ENCODE data around the gene RAD51AP2.

DNA sequence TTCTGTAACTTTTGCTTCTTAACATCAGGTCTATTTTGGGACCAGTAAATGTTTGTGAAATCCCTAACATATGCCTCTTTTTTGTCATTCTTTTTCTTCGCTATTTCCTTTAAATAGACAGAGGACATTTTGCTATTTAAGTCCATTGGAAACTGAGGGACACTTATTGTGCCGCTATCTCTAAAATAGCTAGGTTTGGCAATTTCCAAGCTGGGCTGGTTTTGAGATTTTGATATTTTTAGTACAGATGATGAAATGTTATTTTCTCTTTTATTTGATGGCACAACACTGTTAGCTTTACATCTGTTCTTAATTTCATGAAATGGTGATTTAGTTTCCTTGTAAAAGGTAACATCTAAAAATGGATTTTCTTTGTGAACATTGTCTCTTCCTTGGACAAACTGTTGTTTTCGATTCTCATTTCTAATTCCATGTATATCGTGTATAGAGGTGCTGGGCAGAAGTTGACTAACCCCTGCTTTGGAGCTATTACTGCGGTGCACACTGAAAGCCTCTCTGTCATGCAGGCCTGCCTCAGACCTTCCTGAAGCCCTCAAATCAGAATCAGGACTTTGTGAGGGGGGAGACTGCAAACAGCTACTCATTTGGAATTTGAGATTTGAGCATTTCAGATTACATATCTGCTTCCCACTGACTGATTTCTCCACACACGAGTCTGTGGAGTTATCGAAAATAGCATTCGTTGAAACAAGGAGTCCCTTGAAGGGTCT is 594 bp downstream of the RAD51AP2 start:
- TF ChIP-seq, protein P1, sequence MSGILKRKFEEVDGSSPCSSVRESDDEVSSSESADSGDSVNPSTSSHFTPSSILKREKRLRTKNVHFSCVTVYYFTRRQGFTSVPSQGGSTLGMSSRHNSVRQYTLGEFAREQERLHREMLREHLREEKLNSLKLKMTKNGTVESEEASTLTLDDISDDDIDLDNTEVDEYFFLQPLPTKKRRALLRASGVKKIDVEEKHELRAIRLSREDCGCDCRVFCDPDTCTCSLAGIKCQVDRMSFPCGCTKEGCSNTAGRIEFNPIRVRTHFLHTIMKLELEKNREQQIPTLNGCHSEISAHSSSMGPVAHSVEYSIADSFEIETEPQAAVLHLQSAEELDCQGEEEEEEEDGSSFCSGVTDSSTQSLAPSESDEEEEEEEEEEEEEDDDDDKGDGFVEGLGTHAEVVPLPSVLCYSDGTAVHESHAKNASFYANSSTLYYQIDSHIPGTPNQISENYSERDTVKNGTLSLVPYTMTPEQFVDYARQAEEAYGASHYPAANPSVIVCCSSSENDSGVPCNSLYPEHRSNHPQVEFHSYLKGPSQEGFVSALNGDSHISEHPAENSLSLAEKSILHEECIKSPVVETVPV (CRISPR knock-in tag; IDR thresholded peaks at IDR 0.05) = no peak
- TF ChIP-seq RARB (CRISPR knock-in tag; IDR thresholded peaks at IDR 0.05) (no peak), ESRRG (CRISPR knock-in tag; IDR thresholded peaks at IDR 0.05) (no peak), CSDC2 (CRISPR knock-in tag; IDR thresholded peaks at IDR 0.05) (no peak), GLIS3 (CRISPR knock-in tag; IDR thresholded peaks at IDR 0.05) (no peak), ARNTL (CRISPR knock-in tag; IDR thresholded peaks at IDR 0.05; ENCODE audit: borderline replicate concordance, low read depth) (no peak), TOX (CRISPR knock-in tag; IDR thresholded peaks at IDR 0.05; ENCODE audit: borderline replicate concordance) (no peak), ZNF70 (CRISPR knock-in tag; IDR thresholded peaks at IDR 0.05) (no peak), PPARA (CRISPR knock-in tag; IDR thresholded peaks at IDR 0.05; ENCODE audit: borderline replicate concordance) (no peak), OSR1 (CRISPR knock-in tag; IDR thresholded peaks at IDR 0.05) (no peak), BACH2 (CRISPR knock-in tag; IDR thresholded peaks at IDR 0.05; ENCODE audit: borderline replicate concordance) (no peak), TCF4 (CRISPR knock-in tag; IDR thresholded peaks at IDR 0.05; ENCODE audit: borderline replicate concordance) (no peak)
- TF ChIP-seq, protein P2, sequence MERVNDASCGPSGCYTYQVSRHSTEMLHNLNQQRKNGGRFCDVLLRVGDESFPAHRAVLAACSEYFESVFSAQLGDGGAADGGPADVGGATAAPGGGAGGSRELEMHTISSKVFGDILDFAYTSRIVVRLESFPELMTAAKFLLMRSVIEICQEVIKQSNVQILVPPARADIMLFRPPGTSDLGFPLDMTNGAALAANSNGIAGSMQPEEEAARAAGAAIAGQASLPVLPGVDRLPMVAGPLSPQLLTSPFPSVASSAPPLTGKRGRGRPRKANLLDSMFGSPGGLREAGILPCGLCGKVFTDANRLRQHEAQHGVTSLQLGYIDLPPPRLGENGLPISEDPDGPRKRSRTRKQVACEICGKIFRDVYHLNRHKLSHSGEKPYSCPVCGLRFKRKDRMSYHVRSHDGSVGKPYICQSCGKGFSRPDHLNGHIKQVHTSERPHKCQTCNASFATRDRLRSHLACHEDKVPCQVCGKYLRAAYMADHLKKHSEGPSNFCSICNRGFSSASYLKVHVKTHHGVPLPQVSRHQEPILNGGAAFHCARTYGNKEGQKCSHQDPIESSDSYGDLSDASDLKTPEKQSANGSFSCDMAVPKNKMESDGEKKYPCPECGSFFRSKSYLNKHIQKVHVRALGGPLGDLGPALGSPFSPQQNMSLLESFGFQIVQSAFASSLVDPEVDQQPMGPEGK (CRISPR knock-in tag; IDR thresholded peaks at IDR 0.05; ENCODE audit: borderline replicate concordance) = no peak
- TF ChIP-seq, protein P3, sequence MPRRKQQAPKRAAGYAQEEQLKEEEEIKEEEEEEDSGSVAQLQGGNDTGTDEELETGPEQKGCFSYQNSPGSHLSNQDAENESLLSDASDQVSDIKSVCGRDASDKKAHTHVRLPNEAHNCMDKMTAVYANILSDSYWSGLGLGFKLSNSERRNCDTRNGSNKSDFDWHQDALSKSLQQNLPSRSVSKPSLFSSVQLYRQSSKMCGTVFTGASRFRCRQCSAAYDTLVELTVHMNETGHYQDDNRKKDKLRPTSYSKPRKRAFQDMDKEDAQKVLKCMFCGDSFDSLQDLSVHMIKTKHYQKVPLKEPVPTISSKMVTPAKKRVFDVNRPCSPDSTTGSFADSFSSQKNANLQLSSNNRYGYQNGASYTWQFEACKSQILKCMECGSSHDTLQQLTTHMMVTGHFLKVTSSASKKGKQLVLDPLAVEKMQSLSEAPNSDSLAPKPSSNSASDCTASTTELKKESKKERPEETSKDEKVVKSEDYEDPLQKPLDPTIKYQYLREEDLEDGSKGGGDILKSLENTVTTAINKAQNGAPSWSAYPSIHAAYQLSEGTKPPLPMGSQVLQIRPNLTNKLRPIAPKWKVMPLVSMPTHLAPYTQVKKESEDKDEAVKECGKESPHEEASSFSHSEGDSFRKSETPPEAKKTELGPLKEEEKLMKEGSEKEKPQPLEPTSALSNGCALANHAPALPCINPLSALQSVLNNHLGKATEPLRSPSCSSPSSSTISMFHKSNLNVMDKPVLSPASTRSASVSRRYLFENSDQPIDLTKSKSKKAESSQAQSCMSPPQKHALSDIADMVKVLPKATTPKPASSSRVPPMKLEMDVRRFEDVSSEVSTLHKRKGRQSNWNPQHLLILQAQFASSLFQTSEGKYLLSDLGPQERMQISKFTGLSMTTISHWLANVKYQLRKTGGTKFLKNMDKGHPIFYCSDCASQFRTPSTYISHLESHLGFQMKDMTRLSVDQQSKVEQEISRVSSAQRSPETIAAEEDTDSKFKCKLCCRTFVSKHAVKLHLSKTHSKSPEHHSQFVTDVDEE (CRISPR knock-in tag; IDR thresholded peaks at IDR 0.05) = no peak; the same call in 1 of the 2 replicates
